Neural cell (in vitro differentiated cells): ENCODE results near the gene RRP7A. TPM values are rescaled to one million over a fixed set of nuclear protein-coding genes. Genes with fewer than 3 reads are reported as not detected.
"Not testable (repeated sequence)": the region's sequence is repeated elsewhere in the genome, so short reads cannot be mapped to it uniquely, and the experiment has no call there.

Source experiments
- H2AFZ ChIP-seq: fragments of 200-600, 300-800 bp; sonication (generic), shearing (Covaris generic); 2 replicates; pipeline ENCODE4 v1.6.0; 2014; ENCODE audit warnings: low read depth, mild to moderate bottlenecking, antibody characterized with exemption, low read length, moderate library complexity
- H3F3A ChIP-seq: fragments of 200-600 bp; shearing (Covaris generic); 2 replicates; pipeline ENCODE4 v1.6.1; 2016; ENCODE audit warnings: mild to moderate bottlenecking, moderate library complexity, mixed read lengths, antibody characterized with exemption, low read length; ENCODE audit not compliant: insufficient read depth, poor library complexity, severe bottlenecking
- H3K27ac ChIP-seq: fragments of 200-600, 300-800 bp; sonication (generic), shearing (Covaris generic); 2 replicates; pipeline ENCODE4 v1.5.1; 2014; ENCODE audit warnings: mild to moderate bottlenecking, low read length, moderate library complexity
- H3K27me3 ChIP-seq: fragments of 300-800, 200-600 bp; sonication (generic), shearing (Covaris generic); 2 replicates; pipeline ENCODE4 v1.6.0; 2014; ENCODE audit warnings: mild to moderate bottlenecking, low read depth, low read length, moderate library complexity; ENCODE audit not compliant: insufficient read depth
- H3K36me3 ChIP-seq: fragments of 300-800, 200-600 bp; sonication (generic), shearing (Covaris generic); 2 replicates; pipeline ENCODE4 v1.5.1; 2014; ENCODE audit warnings: mild to moderate bottlenecking, antibody characterized with exemption, low read length, moderate library complexity; ENCODE audit not compliant: insufficient read depth
- H3K4me2 ChIP-seq: fragments of 300-800, 200-600 bp; sonication (generic), shearing (Covaris generic); 2 replicates; pipeline ENCODE4 v1.6.0; 2014; ENCODE audit warnings: mild to moderate bottlenecking, low read length
- H3K4me3 ChIP-seq: fragments of 300-800, 200-600 bp; sonication (generic), shearing (Covaris generic); 2 replicates; pipeline ENCODE4 v1.5.1; 2014; ENCODE audit warnings: mild to moderate bottlenecking, low read length, moderate library complexity
- H3K79me2 ChIP-seq: fragments of 200-600 bp; shearing (Covaris generic); replicated peaks from 2 replicates; pipeline ENCODE4 v1.6.0; 2014; ENCODE audit warnings: mild to moderate bottlenecking, low read length, moderate library complexity; ENCODE audit not compliant: insufficient read depth
- H3K9ac ChIP-seq: fragments of 300-800, 200-600 bp; sonication (generic), shearing (Covaris generic); 2 replicates; pipeline ENCODE4 v1.6.1; 2016; ENCODE audit warnings: mild to moderate bottlenecking, low read length, mixed read lengths
- H3K9me2 ChIP-seq: fragments of 200-600 bp; shearing (Covaris generic); 2 replicates; pipeline ENCODE4 v1.6.1; 2016; ENCODE audit warnings: mild to moderate bottlenecking, low read length, mixed read lengths; ENCODE audit not compliant: insufficient read depth
- H3K9me3 ChIP-seq: fragments of 200-600, 300-800 bp; sonication (generic), shearing (Covaris generic); 2 replicates; pipeline ENCODE4 v1.6.1; 2016; ENCODE audit warnings: mild to moderate bottlenecking, mixed run types, low read length, moderate library complexity, mixed read lengths
- H4K20me1 ChIP-seq: fragments of 200-600 bp; shearing (Covaris generic); 2 replicates; pipeline ENCODE4 v1.6.1; 2016; ENCODE audit warnings: mild to moderate bottlenecking, mixed run types; ENCODE audit not compliant: insufficient read depth
- CTCF ChIP-seq: fragments of 450-650 bp; IDR thresholded peaks from 2 replicates; pipeline ENCODE4 v1.5.1; 2014; ENCODE audit warnings: antibody characterized with exemption, mild to moderate bottlenecking, moderate library complexity; ENCODE audit not compliant: poor library complexity, severe bottlenecking
- EP300 ChIP-seq: fragments of 450-650 bp; conservative IDR thresholded peaks from 2 replicates; pipeline ENCODE4 v1.6.1; 2014; ENCODE audit warnings: antibody characterized with exemption, mild to moderate bottlenecking, moderate library complexity; ENCODE audit not compliant: poor library complexity, severe bottlenecking
- EZH2 ChIP-seq: fragments of 200-600, 300-800 bp; shearing (Covaris generic), sonication (generic); IDR thresholded peaks from 2 replicates; pipeline ENCODE4 v1.6.1; 2014; ENCODE audit warnings: antibody characterized with exemption, low read length, borderline replicate concordance, mild to moderate bottlenecking; ENCODE audit not compliant: insufficient read depth, poor library complexity, severe bottlenecking
- MXI1 ChIP-seq: fragments of 450-650 bp; conservative IDR thresholded peaks from 2 replicates; pipeline ENCODE4 v1.6.1; 2014; ENCODE audit warnings: antibody characterized with exemption, mild to moderate bottlenecking; ENCODE audit not compliant: poor library complexity, severe bottlenecking
- POLR2AphosphoS5 ChIP-seq: IDR thresholded peaks from 2 replicates; pipeline ENCODE4 v1.6.1; 2012
- RAD21 ChIP-seq: fragments of 450-650 bp; conservative IDR thresholded peaks from 2 replicates; pipeline ENCODE4 v1.6.1; 2014; ENCODE audit warnings: antibody characterized with exemption, mild to moderate bottlenecking, moderate library complexity
- SMC3 ChIP-seq: fragments of 450-650 bp; conservative IDR thresholded peaks from 2 replicates; pipeline ENCODE4 v1.6.1; 2014; ENCODE audit warnings: antibody characterized with exemption, mild to moderate bottlenecking, moderate library complexity; ENCODE audit not compliant: poor library complexity
- TAF1 ChIP-seq: IDR thresholded peaks from 2 replicates; pipeline ENCODE4 v1.6.1; 2012; ENCODE audit warnings: low read depth
- polyA plus RNA-seq: library from polyadenylated mRNA; depleted of rRNA; stranded (reverse); fragments of >200 nt; gene quantifications from 2 replicates; pipeline ENCODE4 v1.2.3, GENCODE V29; 2014
- TF ChIP-seq, protein P1 (sequence below): IDR thresholded peaks from 2 replicates; pipeline ENCODE4 v1.6.1; 2012; ENCODE audit warnings: borderline replicate concordance

The RRP7A gene
- polyA plus RNA-seq, 1 donor from 2014 or later: 27.8 TPM

GRCh38 chr22:42565956-42566355 is 46.4 kb upstream of the RRP7A start:
- Histone ChIP-seq H3K9ac (no peak overlapping the region), H3K79me2 (no peaks in the 10 kb centered on the region), H3K9me3 (no peaks in the 10 kb centered on the region), H4K20me1 (no peaks in the 10 kb centered on the region), H3K36me3 (no peaks in the 10 kb centered on the region), H3K4me3 (no peak overlapping the region), H3K9me2 (no peaks in the 10 kb centered on the region), H3K27me3 (no peaks in the 10 kb centered on the region), H2AFZ (no peak overlapping the region), H3K4me2 (no peak overlapping the region), H3F3A (no peaks in the 10 kb centered on the region), H3K27ac (no peak overlapping the region)
- TF ChIP-seq RAD21 (no peak), MXI1 (no peak), TAF1 (no peak), EP300 (no peak), SMC3 (no peak), POLR2AphosphoS5 (no peak), CTCF (no peak), EZH2 (no peak)
- TF ChIP-seq, protein P1, sequence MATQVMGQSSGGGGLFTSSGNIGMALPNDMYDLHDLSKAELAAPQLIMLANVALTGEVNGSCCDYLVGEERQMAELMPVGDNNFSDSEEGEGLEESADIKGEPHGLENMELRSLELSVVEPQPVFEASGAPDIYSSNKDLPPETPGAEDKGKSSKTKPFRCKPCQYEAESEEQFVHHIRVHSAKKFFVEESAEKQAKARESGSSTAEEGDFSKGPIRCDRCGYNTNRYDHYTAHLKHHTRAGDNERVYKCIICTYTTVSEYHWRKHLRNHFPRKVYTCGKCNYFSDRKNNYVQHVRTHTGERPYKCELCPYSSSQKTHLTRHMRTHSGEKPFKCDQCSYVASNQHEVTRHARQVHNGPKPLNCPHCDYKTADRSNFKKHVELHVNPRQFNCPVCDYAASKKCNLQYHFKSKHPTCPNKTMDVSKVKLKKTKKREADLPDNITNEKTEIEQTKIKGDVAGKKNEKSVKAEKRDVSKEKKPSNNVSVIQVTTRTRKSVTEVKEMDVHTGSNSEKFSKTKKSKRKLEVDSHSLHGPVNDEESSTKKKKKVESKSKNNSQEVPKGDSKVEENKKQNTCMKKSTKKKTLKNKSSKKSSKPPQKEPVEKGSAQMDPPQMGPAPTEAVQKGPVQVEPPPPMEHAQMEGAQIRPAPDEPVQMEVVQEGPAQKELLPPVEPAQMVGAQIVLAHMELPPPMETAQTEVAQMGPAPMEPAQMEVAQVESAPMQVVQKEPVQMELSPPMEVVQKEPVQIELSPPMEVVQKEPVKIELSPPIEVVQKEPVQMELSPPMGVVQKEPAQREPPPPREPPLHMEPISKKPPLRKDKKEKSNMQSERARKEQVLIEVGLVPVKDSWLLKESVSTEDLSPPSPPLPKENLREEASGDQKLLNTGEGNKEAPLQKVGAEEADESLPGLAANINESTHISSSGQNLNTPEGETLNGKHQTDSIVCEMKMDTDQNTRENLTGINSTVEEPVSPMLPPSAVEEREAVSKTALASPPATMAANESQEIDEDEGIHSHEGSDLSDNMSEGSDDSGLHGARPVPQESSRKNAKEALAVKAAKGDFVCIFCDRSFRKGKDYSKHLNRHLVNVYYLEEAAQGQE: no peak

- no peak overlapping the region for H3K4me3 ChIP-seq
- TF ChIP-seq RAD21: no peak
- TF ChIP-seq SMC3: no peak
- no peak for TF ChIP-seq EP300
- TF ChIP-seq POLR2AphosphoS5: no peak
- no peak for TF ChIP-seq TAF1
- TF ChIP-seq, protein P1: no peak
- TF ChIP-seq MXI1: no peak
- no peak for TF ChIP-seq EZH2
- TF ChIP-seq CTCF: no peak
- no peaks in the 10 kb centered on the region for H3K27me3 ChIP-seq
- H3K36me3 ChIP-seq: no peaks in the 10 kb centered on the region
- H3K9ac ChIP-seq: no peak overlapping the region
- H3F3A ChIP-seq: no peaks in the 10 kb centered on the region
- no peak overlapping the region for H2AFZ ChIP-seq
- H4K20me1 ChIP-seq: no peaks in the 10 kb centered on the region
- H3K4me2 ChIP-seq: no peak overlapping the region
- no peak overlapping the region for H3K27ac ChIP-seq
- H3K9me3 ChIP-seq: no peaks in the 10 kb centered on the region
- no peaks in the 10 kb centered on the region for H3K79me2 ChIP-seq
- no peaks in the 10 kb centered on the region for H3K9me2 ChIP-seq
These were observed 45.1 kb upstream of the RRP7A start for GRCh38 chr22:42564699-42565098.

GRCh38 chr22:42563943-42564342 is 44.3 kb upstream of the RRP7A start:
- not testable (repeated sequence) for H3K4me3 ChIP-seq, H3K9me2 ChIP-seq, H4K20me1 ChIP-seq, H3K9me3 ChIP-seq, H2AFZ ChIP-seq, H3K9ac ChIP-seq, H3K4me2 ChIP-seq, H3K79me2 ChIP-seq, H3K36me3 ChIP-seq, H3K27ac ChIP-seq, H3F3A ChIP-seq, H3K27me3 ChIP-seq
